Adrenal gland (tissue), 5 donors: ENCODE data around the gene ITGA2B.

Source experiments
- POLR2A ChIP-seq, 2 donors: fragments of 450-650 bp; IDR thresholded peaks; one replicate each; pipeline ENCODE4 v1.6.1; 2017; ENCODE audit warnings: antibody characterized with exemption in 2 of 2, mild to moderate bottlenecking in 2 of 2, moderate library complexity in 1 of 2
- TF ChIP-seq, protein P1 (sequence below), 6 experiments: fragments of 450-650 bp in 4 of 6; fragments of 200-600 bp in 2 of 6; sonication (generic) in 1 of 6; IDR thresholded peaks; 1 replicate in 5 of 6; 2 replicates in 1 of 6; pipeline versions ENCODE4 v1.5.1 to v1.8.0; 2016 to 2021; ENCODE audit warnings: antibody characterized with exemption in 6 of 6, mild to moderate bottlenecking in 2 of 6, moderate library complexity in 1 of 6
- donor health status: DM: no; HTN: no; CAD: no.

- TF ChIP-seq, protein P1, sequence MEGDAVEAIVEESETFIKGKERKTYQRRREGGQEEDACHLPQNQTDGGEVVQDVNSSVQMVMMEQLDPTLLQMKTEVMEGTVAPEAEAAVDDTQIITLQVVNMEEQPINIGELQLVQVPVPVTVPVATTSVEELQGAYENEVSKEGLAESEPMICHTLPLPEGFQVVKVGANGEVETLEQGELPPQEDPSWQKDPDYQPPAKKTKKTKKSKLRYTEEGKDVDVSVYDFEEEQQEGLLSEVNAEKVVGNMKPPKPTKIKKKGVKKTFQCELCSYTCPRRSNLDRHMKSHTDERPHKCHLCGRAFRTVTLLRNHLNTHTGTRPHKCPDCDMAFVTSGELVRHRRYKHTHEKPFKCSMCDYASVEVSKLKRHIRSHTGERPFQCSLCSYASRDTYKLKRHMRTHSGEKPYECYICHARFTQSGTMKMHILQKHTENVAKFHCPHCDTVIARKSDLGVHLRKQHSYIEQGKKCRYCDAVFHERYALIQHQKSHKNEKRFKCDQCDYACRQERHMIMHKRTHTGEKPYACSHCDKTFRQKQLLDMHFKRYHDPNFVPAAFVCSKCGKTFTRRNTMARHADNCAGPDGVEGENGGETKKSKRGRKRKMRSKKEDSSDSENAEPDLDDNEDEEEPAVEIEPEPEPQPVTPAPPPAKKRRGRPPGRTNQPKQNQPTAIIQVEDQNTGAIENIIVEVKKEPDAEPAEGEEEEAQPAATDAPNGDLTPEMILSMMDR (IDR thresholded peaks at IDR 0.05), result no peak
- TF ChIP-seq POLR2A (IDR thresholded peaks at IDR 0.05), result no peak
Observed at GRCh38 chr17:44376779-44377178, 12.7 kb downstream of the ITGA2B start.
